KOPT-K1 (cell line): ENCODE measurements around the gene CLEC2B.
"Not testable (repeated sequence)": the region's sequence is repeated elsewhere in the genome, so short reads cannot be mapped to it uniquely, and the experiment has no call there.

Experiments
- H3K27ac ChIP-seq: fragments of 200-600 bp; sonication (generic); 2 replicates; pipeline ENCODE4 v1.5.1; 2016; ENCODE audit warnings: antibody characterized with exemption, mild to moderate bottlenecking, low read depth, low read length; ENCODE audit not compliant: poor library complexity, severe bottlenecking
- H3K36me3 ChIP-seq: fragments of 200-600 bp; sonication (generic); 2 replicates; pipeline ENCODE4 v1.5.1; 2017; ENCODE audit warnings: antibody characterized with exemption, mild to moderate bottlenecking, low read length, moderate library complexity; ENCODE audit not compliant: insufficient read depth
- H3K9me3 ChIP-seq: fragments of 200-600 bp; sonication (generic); 2 replicates; pipeline ENCODE4 v1.5.1; 2017; ENCODE audit warnings: antibody characterized with exemption, low read length, mild to moderate bottlenecking; ENCODE audit not compliant: insufficient read depth, poor library complexity, severe bottlenecking

The CLEC2B gene

GRCh38 chr12:9881988-9882387, 12.8 kb upstream of the CLEC2B start:
- H3K36me3 ChIP-seq = no peaks in the 10 kb centered on the region
- no peak overlapping the region for H3K27ac ChIP-seq
- no peaks in the 10 kb centered on the region for H3K9me3 ChIP-seq

GRCh38 chr12:9881246-9881645, 12.1 kb upstream of the CLEC2B start, which contains the start of gene KLRF2:
Gene KLRF2 (plus strand): TSS chr12:9881489. CDS start chr12:9881596, 107 bp downstream.
- Histone ChIP-seq H3K36me3 (no peaks in the 10 kb centered on the region), H3K27ac (peak within 1 kb of the TSS; percentile 41), H3K9me3 (no peaks in the 10 kb centered on the region)

- Histone ChIP-seq H3K9me3 (no peaks in the 10 kb centered on the region), H3K27ac (peak overlapping the region; percentile 41), H3K36me3 (no peaks in the 10 kb centered on the region)
Measured at GRCh38 chr12:9880532-9881078, 11.5 kb upstream of the CLEC2B start.

GRCh38 chr12:9876120-9876519, 7.0 kb upstream of the CLEC2B start:
- H3K27ac ChIP-seq, H3K9me3 ChIP-seq, H3K36me3 ChIP-seq: not testable (repeated sequence)

GRCh38 chr12:9872742-9873141, 3.6 kb upstream of the CLEC2B start:
- Histone ChIP-seq H3K36me3 (no peaks in the 10 kb centered on the region), H3K9me3 (no peaks in the 10 kb centered on the region), H3K27ac (no peak overlapping the region)

- Histone ChIP-seq H3K27ac (no peak overlapping the region), H3K9me3 (no peaks in the 10 kb centered on the region), H3K36me3 (no peaks in the 10 kb centered on the region)
Measured at GRCh38 chr12:9872162-9872561, 3.0 kb upstream of the CLEC2B start.

GRCh38 chr12:9870286-9870866, 1.2 kb upstream of the CLEC2B start:
- H3K36me3 ChIP-seq = no peaks in the 10 kb centered on the region
- no peaks in the 10 kb centered on the region for H3K9me3 ChIP-seq
- peak overlapping the region; percentile 89 for H3K27ac ChIP-seq

- peak overlapping the region; percentile 89 for H3K27ac ChIP-seq
- H3K9me3 ChIP-seq = peaks cover 4% of the 10 kb centered on the region
- no peaks in the 10 kb centered on the region for H3K36me3 ChIP-seq
Measured at GRCh38 chr12:9868951-9869306, 225 bp downstream of the CLEC2B start.

- peak overlapping the region; percentile 89 for H3K27ac ChIP-seq
- H3K36me3 ChIP-seq = no peaks in the 10 kb centered on the region
- H3K9me3 ChIP-seq = peaks cover 9% of the 10 kb centered on the region
Measured at GRCh38 chr12:9868311-9868801, 798 bp downstream of the CLEC2B start.

- no peaks in the 10 kb centered on the region for H3K36me3 ChIP-seq
- H3K9me3 ChIP-seq = peaks cover 12% of the 10 kb centered on the region
- H3K27ac ChIP-seq = peak overlapping the region; percentile 89
Measured at GRCh38 chr12:9867531-9867930, 1.6 kb downstream of the CLEC2B start.

GRCh38 chr12:9866860-9867269, 2.3 kb downstream of the CLEC2B start:
- peaks cover 12% of the 10 kb centered on the region for H3K9me3 ChIP-seq
- peak overlapping the region; percentile 89 for H3K27ac ChIP-seq
- no peaks in the 10 kb centered on the region for H3K36me3 ChIP-seq

- H3K36me3 ChIP-seq = no peaks in the 10 kb centered on the region
- peak overlapping the region; percentile 89 for H3K27ac ChIP-seq
- H3K9me3 ChIP-seq = peaks cover 12% of the 10 kb centered on the region
Measured at GRCh38 chr12:9864913-9865675, 4.1 kb downstream of the CLEC2B start.

GRCh38 chr12:9858135-9858534, 11.0 kb downstream of the CLEC2B start:
- no peaks in the 10 kb centered on the region for H3K36me3 ChIP-seq
- no peak overlapping the region for H3K27ac ChIP-seq
- H3K9me3 ChIP-seq = peaks cover under 1% of the 10 kb centered on the region

- no peaks in the 10 kb centered on the region for H3K9me3 ChIP-seq
- no peak overlapping the region for H3K27ac ChIP-seq
- H3K36me3 ChIP-seq = no peaks in the 10 kb centered on the region
Measured at GRCh38 chr12:9856894-9857293, 12.3 kb downstream of the CLEC2B start.

- no peak overlapping the region for H3K27ac ChIP-seq
- H3K9me3 ChIP-seq = no peaks in the 10 kb centered on the region
- H3K36me3 ChIP-seq = no peaks in the 10 kb centered on the region
Measured at GRCh38 chr12:9856151-9856550, 13.0 kb downstream of the CLEC2B start.
